Immature natural killer cell (primary cell): ENCODE results near the gene PRIM2. TPM values are rescaled to one million over a fixed set of nuclear protein-coding genes. Genes with fewer than 3 reads are reported as not detected.
"Not testable (repeated sequence)": the region's sequence is repeated elsewhere in the genome, so short reads cannot be mapped to it uniquely, and the experiment has no call there.

ENCODE experiments used
- DNase-seq, 3 donors: peaks; one replicate each; pipeline ENCODE4 v3.0.0; 2022; ENCODE audit warnings: mixed read lengths in 1 of 3
- H3K27ac Mint-ChIP-seq, 6 donors: one replicate each; pipeline ENCODE4 v1.8.0; 2020; ENCODE audit warnings: mixed read lengths in 6 of 6, mild to moderate bottlenecking in 5 of 6, inconsistent platforms in 4 of 6, moderate library complexity in 3 of 6
- H3K27me3 Mint-ChIP-seq, 3 donors: one replicate each; pipeline ENCODE4 v1.8.0; 2020 to 2021; ENCODE audit warnings: low read depth in 3 of 3, mild to moderate bottlenecking in 3 of 3, mixed read lengths in 3 of 3, moderate library complexity in 3 of 3, inconsistent platforms in 1 of 3
- H3K36me3 Mint-ChIP-seq, 3 donors: one replicate each; pipeline ENCODE4 v1.8.0; 2020; ENCODE audit warnings: mixed read lengths in 3 of 3, inconsistent platforms in 2 of 3, mild to moderate bottlenecking in 2 of 3
- H3K4me1 Mint-ChIP-seq, 2 donors: one replicate each; pipeline ENCODE4 v1.8.0; 2020; ENCODE audit warnings: inconsistent platforms in 2 of 2, mild to moderate bottlenecking in 2 of 2, mixed read lengths in 2 of 2, moderate library complexity in 1 of 2
- H3K4me3 Mint-ChIP-seq, 5 donors: one replicate each; pipeline ENCODE4 v1.8.0; 2020; ENCODE audit warnings: mild to moderate bottlenecking in 5 of 5, mixed read lengths in 5 of 5, inconsistent platforms in 3 of 5, moderate library complexity in 3 of 5
- H3K9me3 Mint-ChIP-seq, 6 donors: one replicate each; pipeline ENCODE4 v1.8.0; 2020; ENCODE audit warnings: mild to moderate bottlenecking in 6 of 6, mixed read lengths in 6 of 6, inconsistent platforms in 4 of 6, moderate library complexity in 3 of 6
- polyA plus RNA-seq, 3 donors: library from polyadenylated mRNA; unstranded; fragments of 300-500 nt; fragmentation: Illumina TruSeq; gene quantifications; one replicate each; pipeline ENCODE4 v1.2.3, GENCODE V29; 2021

PRIM2 gene
- polyA plus RNA-seq, 3 donors from 2014 or later: 2.6 to 15.2 (median 7.7) TPM

- H3K4me3 Mint-ChIP-seq: no peak overlapping the region
- peaks cover 17 to 25% of the 10 kb centered on the region in 2 donors for H3K4me1 Mint-ChIP-seq
- H3K27me3 Mint-ChIP-seq: peaks cover 0 to 3% (median 0%) of the 10 kb centered on the region in 3 donors
- H3K36me3 Mint-ChIP-seq: peaks cover 0 to 1% (median 0%) of the 10 kb centered on the region in 3 donors
- no peaks in the 10 kb centered on the region for H3K9me3 Mint-ChIP-seq
- H3K27ac Mint-ChIP-seq: no peak overlapping the region
- no peak for DNase-seq
These were observed 3.5 kb upstream of the PRIM2 start for GRCh38 chr6:57313711-57314471.

GRCh38 chr6:57315111-57315510 is 2.3 kb upstream of the PRIM2 start:
- no peak overlapping the region for H3K27ac Mint-ChIP-seq
- H3K9me3 Mint-ChIP-seq: no peaks in the 10 kb centered on the region
- no peak for DNase-seq
- peaks cover 0 to 3% (median 0%) of the 10 kb centered on the region in 3 donors for H3K27me3 Mint-ChIP-seq
- H3K4me3 Mint-ChIP-seq: no peak overlapping the region
- H3K4me1 Mint-ChIP-seq: peaks cover 24 to 37% of the 10 kb centered on the region in 2 donors
- H3K36me3 Mint-ChIP-seq: peaks cover 5 to 8% (median 8%) of the 10 kb centered on the region in 3 donors

- Mint-ChIP-seq H3K36me3 (peaks cover 9 to 15% (median 11%) of the 10 kb centered on the region in 3 donors), H3K4me3 (peak overlapping the region in 1 of 5 donors; percentile 95)
These were observed 1.6 kb upstream of the PRIM2 start for GRCh38 chr6:57315851-57316250.

DNA sequence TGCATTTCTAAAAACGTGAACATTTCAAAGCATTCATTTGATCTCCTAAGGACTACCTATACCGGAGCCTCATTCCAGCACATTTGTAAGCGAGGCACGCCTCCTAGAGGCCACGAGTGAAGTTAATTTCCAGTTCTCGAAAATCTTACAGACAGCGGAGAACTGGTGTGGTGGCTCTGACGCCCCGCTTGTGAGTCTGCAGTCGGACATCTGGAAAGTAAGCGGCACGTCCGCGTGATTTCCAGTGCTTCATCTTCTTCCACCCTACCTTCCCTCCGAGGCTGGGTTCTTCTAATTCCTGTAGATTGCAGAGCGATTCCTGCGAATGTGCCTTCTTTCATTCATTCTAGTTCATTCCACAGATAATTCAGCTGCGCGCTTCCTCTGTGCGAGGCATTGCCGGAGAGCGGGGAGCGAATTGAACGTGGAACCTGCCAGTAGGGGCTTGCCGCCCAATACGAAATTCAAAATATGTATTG is 810 bp upstream of the PRIM2 start:
- Mint-ChIP-seq H3K36me3 (peaks cover 14 to 20% (median 15%) of the 10 kb centered on the region in 3 donors), H3K9me3 (no peaks in the 10 kb centered on the region), H3K4me1 (peaks cover 26 to 40% of the 10 kb centered on the region in 2 donors), H3K4me3 (peak overlapping the region; percentile 95 to 100 (median 99)), H3K27me3 (peaks cover 0 to 3% (median 0%) of the 10 kb centered on the region in 3 donors), H3K27ac (peak overlapping the region; percentile 87 to 97 (median 95))
- peak; percentile 75 to 80 (median 79) for DNase-seq

More at GRCh38 chr6:57315851-57316250, 1.6 kb upstream of the PRIM2 start:
- Mint-ChIP-seq H3K4me1 (peaks cover 24 to 39% of the 10 kb centered on the region in 2 donors), H3K9me3 (no peaks in the 10 kb centered on the region), H3K27ac (no peak overlapping the region), H3K27me3 (peaks cover 0 to 3% (median 0%) of the 10 kb centered on the region in 3 donors)
- DNase-seq: no peak

DNA sequence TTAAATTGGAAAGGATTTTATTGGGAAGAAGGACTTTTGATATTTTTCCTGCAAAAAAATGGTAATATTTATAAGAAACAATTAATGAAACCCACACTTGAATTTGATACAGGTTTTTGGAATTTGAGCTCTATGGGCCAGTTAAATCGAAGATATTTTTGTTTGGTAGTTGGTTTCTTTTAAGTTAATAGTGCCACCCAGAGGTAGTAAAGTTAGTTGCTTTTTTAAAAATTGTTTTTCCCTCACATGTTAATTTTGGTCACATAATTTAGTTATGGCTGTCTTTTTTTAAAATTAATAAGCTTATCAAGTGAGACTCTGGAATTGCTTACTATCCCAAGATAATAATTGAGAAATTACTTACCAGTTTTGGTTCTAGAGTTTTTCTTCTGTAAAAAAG is 7.1 kb downstream of the PRIM2 start:
- no peak overlapping the region for H3K27ac Mint-ChIP-seq
- H3K27me3 Mint-ChIP-seq: no peaks in the 10 kb centered on the region
- DNase-seq: no peak
- H3K4me1 Mint-ChIP-seq: peaks cover 3 to 13% of the 10 kb centered on the region in 2 donors
- H3K4me3 Mint-ChIP-seq: no peak overlapping the region
- peaks cover 37 to 58% (median 43%) of the 10 kb centered on the region in 3 donors for H3K36me3 Mint-ChIP-seq
- H3K9me3 Mint-ChIP-seq: peaks cover 0 to 5% (median 0%) of the 10 kb centered on the region in 6 donors

DNA sequence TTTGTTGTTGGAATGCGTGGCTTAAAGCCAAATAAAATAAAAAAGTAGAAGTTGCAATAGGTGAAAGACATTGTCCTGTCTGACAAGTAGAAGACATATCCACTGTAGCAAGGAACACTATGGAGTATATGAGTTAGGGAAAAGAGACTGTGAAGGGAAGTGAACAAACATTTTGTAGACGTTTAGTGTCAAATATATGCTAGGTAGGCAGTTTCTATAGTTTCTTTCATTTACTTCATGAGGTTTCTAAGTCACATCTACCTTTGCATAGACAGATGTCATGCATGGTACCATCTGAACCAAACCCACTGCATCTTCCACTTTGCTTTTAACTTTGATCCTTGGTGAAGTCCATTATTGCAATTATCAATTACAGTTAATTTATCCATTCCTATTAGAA is 9.9 kb downstream of the PRIM2 start:
- no peak overlapping the region for H3K27ac Mint-ChIP-seq
- peaks cover 0 to 16% (median 4%) of the 10 kb centered on the region in 6 donors for H3K9me3 Mint-ChIP-seq

DNA sequence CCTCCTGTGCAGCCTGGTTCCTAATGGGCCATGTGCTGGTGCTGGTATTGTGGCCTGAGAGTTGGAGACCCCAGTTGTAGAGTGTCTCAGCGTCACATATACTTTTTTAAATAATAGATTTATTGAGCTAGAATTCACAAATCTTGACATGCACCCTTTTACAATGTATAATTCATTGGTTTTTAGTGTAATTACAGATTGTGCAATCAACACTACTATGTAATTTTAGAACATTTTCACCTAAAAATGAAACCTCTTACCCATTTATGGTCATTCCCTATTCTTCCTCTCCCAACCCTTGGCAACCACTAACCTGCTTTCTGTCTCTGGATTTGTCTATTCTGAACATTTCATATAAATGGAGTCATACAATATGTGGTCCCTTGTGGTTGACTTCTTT is 10.6 kb downstream of the PRIM2 start:
- no peak for DNase-seq
- no peak overlapping the region for H3K27ac Mint-ChIP-seq
- no peak overlapping the region for H3K4me3 Mint-ChIP-seq
- H3K4me1 Mint-ChIP-seq: peaks cover 2 to 11% of the 10 kb centered on the region in 2 donors
- peaks cover 51 to 73% (median 60%) of the 10 kb centered on the region in 3 donors for H3K36me3 Mint-ChIP-seq
- peaks cover 0 to 16% (median 4%) of the 10 kb centered on the region in 6 donors for H3K9me3 Mint-ChIP-seq
- H3K27me3 Mint-ChIP-seq: no peaks in the 10 kb centered on the region

More for the DNA sequence above, 9.9 kb downstream of the PRIM2 start:
- Mint-ChIP-seq H3K4me3 (no peak overlapping the region), H3K36me3 (peaks cover 49 to 67% (median 55%) of the 10 kb centered on the region in 3 donors), H3K4me1 (peaks cover 2 to 11% of the 10 kb centered on the region in 2 donors), H3K27me3 (no peaks in the 10 kb centered on the region)
- no peak for DNase-seq

DNA sequence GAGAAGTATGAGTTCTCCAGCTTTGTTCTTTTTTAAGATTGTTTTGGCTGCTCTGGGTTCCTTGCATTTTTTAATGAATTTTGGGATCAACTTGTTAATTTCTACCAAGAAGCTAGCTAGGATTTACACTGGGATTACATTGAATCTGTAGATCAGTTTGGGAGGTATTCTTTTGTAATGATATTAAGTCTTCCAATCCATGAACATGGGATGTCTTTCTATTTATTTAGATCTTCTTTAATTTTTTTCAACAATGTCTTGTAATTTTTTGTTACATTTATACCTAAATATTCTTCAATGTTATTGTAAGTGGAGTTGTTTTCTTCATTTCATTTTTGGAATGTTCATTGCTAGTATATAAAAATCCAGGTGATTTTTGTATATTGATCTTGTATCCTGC is 12.5 kb downstream of the PRIM2 start:
- H3K36me3 Mint-ChIP-seq: peaks cover 69 to 80% (median 77%) of the 10 kb centered on the region in 3 donors
- peaks cover 2 to 11% of the 10 kb centered on the region in 2 donors for H3K4me1 Mint-ChIP-seq
- no peak for DNase-seq
- no peak overlapping the region for H3K4me3 Mint-ChIP-seq
- H3K9me3 Mint-ChIP-seq: peaks cover 2 to 20% (median 7%) of the 10 kb centered on the region in 6 donors
- no peak overlapping the region for H3K27ac Mint-ChIP-seq
- no peaks in the 10 kb centered on the region for H3K27me3 Mint-ChIP-seq

DNA sequence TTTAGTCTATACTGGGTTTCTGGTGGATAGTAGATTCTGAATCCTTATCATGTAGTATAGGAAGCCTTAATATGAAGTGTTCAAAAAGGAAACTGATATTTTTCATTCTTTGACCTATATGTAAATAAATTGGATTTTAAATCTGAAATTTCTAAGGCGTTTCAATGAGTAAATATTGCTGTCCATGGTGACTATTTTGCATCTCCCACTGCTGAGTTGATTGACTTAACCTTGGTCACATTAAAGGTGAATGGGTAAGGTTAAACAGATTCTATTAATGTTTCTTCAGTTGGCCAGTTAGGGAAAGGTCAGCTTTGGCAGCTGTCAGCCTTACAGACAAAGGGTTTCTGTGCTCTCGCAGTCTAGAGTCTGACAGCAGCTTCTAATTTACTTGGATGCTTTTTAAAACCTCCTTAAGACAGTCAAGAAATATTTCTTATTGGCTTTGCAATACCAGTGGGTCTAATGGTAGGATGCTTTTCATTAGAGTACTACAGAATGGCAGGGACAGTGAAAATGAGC is 24.8 kb downstream of the PRIM2 start:
- Mint-ChIP-seq H3K4me3 (no peak overlapping the region), H3K36me3 (no peaks in the 10 kb centered on the region), H3K9me3 (peaks cover 0 to 2% (median 0%) of the 10 kb centered on the region in 6 donors), H3K27ac (no peak overlapping the region), H3K4me1 (peaks cover 0 to 3% of the 10 kb centered on the region in 2 donors), H3K27me3 (no peaks in the 10 kb centered on the region)
- DNase-seq: no peak

GRCh38 chr6:57343342-57343741 is 25.9 kb downstream of the PRIM2 start:
- H3K27me3 Mint-ChIP-seq, H3K4me1 Mint-ChIP-seq, H3K36me3 Mint-ChIP-seq, H3K4me3 Mint-ChIP-seq, DNase-seq, H3K9me3 Mint-ChIP-seq: not testable (repeated sequence)
- H3K27ac Mint-ChIP-seq: peak overlapping the region in 2 of 6 donors; percentile 0 to 51

DNA sequence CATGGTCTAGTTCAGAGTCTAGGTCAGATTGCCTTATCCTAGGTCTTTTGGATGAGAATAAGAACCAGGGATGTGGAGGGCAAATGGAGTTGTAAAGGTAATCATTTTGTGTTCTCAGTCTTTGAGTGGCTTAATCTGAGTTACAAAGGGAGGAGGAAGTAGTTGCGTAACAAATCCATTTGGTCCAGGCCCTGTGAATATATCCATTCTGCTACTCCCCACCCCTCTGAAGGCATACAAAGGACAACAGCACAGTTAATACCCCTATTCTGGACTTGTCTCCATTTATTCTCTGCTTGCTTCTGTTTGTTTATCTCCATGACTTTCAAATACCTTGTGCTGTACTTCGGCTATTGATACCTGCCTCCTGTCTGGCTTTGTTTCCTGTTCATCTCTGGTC is 29.3 kb downstream of the PRIM2 start:
- not testable (repeated sequence) for H3K27me3 Mint-ChIP-seq, H3K4me3 Mint-ChIP-seq, H3K9me3 Mint-ChIP-seq, H3K27ac Mint-ChIP-seq, H3K36me3 Mint-ChIP-seq, DNase-seq
- peaks cover 14 to 17% of the 10 kb centered on the region in 2 donors for H3K4me1 Mint-ChIP-seq

GRCh38 chr6:57347597-57347996 is 30.2 kb downstream of the PRIM2 start:
- not testable (repeated sequence) for H3K4me3 Mint-ChIP-seq, H3K27ac Mint-ChIP-seq, H3K27me3 Mint-ChIP-seq, H3K36me3 Mint-ChIP-seq, DNase-seq, H3K9me3 Mint-ChIP-seq
- H3K4me1 Mint-ChIP-seq: peaks cover 14 to 17% of the 10 kb centered on the region in 2 donors

DNA sequence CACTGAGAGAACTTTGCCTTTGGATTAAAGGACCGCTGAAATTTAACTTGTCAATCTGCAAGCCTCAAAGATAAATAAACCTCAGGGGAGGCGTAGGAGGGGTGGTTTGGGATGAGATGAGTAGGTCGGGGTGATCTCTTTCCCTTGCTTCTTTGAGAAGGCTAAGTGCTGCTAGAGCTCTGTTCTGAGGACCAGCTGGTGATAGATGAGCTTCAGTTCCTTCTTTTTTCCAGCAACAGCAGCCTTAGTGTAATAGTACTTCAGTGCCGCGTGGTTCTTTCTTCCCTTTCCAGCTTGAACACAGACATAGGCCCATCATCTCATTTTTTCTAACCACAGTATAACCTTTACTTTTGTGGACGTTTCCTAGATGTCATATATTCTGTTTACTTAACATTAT is 33.0 kb downstream of the PRIM2 start:
- not testable (repeated sequence) for H3K9me3 Mint-ChIP-seq, DNase-seq, H3K36me3 Mint-ChIP-seq, H3K4me3 Mint-ChIP-seq, H3K27me3 Mint-ChIP-seq
- Mint-ChIP-seq H3K4me1 (peaks cover 14 to 17% of the 10 kb centered on the region in 2 donors), H3K27ac (peak overlapping the region in 1 of 6 donors; percentile 59)

DNA sequence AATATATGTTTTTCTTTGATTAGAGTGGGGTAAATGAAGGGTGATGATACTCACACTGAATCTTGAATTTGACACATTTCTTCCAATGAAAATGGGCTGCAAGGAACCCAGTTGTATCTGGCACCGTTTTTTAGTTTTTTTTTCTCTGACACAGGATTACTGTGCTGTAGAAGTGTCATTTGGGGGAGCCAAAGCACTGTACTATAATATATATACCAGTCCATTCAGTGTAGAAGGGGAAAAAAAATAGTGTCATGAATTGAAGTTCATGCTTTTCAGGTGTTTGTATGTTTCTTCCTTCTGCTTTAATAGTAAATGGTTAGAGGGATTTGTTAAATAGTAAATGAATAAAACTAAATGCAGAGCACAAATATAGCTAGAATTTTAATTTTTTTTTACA is 35.2 kb downstream of the PRIM2 start:
- H3K4me3 Mint-ChIP-seq, DNase-seq, H3K9me3 Mint-ChIP-seq, H3K27me3 Mint-ChIP-seq, H3K36me3 Mint-ChIP-seq, H3K27ac Mint-ChIP-seq: not testable (repeated sequence)
- H3K4me1 Mint-ChIP-seq: peaks cover 20% of the 10 kb centered on the region in 2 donors
